BE2C (cell line): ENCODE results near the gene SLC6A7.

Experiments
- DNase-seq: peaks from one replicate; pipeline ENCODE4 v3.0.0-alpha.2; 2020
- H3K27me3 ChIP-seq: fragments of 250-450 bp; sonication (Bioruptor Pico); 2 replicates; pipeline ENCODE4 v1.5.1; 2020; ENCODE audit warnings: mild to moderate bottlenecking
- H3K36me3 ChIP-seq: fragments of 250-450 bp; sonication (Bioruptor Pico); 2 replicates; pipeline ENCODE4 v1.5.1; 2020; ENCODE audit warnings: mild to moderate bottlenecking
- H3K4me1 ChIP-seq: fragments of 250-450 bp; sonication (Bioruptor Pico); 2 replicates; pipeline ENCODE4 v1.5.1; 2020
- H3K4me3 ChIP-seq: 2 replicates; pipeline ENCODE4 v1.5.1; 2011; ENCODE audit warnings: low read depth, low read length
- H3K9me3 ChIP-seq: fragments of 250-450 bp; sonication (Bioruptor Pico); 2 replicates; pipeline ENCODE4 v1.5.1; 2020
- TF ChIP-seq, protein P1 (sequence below): IDR thresholded peaks from 2 replicates; pipeline ENCODE4 v1.5.1; 2012; ENCODE audit warnings: mild to moderate bottlenecking, low read depth, low read length

Gene SLC6A7

DNA sequence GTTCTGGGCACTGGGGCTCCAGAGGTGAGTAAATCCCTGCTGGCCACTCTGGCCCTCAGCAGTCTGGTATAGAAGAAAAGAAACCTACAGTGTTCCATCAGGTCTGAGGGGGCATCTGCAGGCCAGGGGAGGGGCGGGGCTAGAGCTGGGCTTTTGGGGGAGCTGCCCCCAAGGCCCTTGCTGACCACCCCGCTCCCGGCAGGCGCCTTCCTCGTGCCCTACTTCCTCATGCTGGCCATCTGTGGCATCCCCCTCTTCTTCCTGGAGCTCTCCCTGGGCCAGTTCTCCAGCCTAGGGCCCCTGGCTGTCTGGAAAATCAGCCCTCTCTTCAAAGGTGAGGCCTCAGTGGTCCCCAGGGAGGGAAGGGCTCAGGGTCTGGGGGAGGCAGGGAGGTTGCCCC lies 6.7 kb downstream of the SLC6A7 start:
- no peaks in the 10 kb centered on the region for H3K9me3 ChIP-seq
- no peaks in the 10 kb centered on the region for H3K27me3 ChIP-seq
- TF ChIP-seq, protein P1, sequence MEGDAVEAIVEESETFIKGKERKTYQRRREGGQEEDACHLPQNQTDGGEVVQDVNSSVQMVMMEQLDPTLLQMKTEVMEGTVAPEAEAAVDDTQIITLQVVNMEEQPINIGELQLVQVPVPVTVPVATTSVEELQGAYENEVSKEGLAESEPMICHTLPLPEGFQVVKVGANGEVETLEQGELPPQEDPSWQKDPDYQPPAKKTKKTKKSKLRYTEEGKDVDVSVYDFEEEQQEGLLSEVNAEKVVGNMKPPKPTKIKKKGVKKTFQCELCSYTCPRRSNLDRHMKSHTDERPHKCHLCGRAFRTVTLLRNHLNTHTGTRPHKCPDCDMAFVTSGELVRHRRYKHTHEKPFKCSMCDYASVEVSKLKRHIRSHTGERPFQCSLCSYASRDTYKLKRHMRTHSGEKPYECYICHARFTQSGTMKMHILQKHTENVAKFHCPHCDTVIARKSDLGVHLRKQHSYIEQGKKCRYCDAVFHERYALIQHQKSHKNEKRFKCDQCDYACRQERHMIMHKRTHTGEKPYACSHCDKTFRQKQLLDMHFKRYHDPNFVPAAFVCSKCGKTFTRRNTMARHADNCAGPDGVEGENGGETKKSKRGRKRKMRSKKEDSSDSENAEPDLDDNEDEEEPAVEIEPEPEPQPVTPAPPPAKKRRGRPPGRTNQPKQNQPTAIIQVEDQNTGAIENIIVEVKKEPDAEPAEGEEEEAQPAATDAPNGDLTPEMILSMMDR: no peak
- H3K4me1 ChIP-seq: no peaks in the 10 kb centered on the region
- H3K4me3 ChIP-seq: no peak overlapping the region
- DNase-seq: no peak
- H3K36me3 ChIP-seq: no peaks in the 10 kb centered on the region

DNA sequence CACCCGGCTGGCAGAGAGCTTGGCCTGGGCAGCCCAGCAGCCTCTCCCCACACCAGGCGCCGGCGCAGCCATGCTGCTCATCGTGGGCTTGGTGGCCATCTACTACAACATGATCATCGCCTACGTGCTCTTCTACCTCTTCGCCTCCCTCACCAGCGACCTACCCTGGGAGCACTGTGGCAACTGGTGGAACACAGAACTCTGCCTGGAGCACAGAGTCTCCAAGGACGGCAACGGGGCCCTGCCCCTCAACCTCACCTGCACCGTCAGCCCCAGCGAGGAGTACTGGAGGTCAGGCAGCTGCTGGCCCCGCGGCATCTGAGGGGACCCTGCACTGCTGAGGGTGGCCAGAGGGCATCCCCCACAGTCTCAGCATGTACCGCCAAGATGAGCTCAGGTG lies 7.1 kb downstream of the SLC6A7 start:
- H3K4me1 ChIP-seq: no peaks in the 10 kb centered on the region
- TF ChIP-seq, protein P1: no peak
- DNase-seq: no peak
- no peaks in the 10 kb centered on the region for H3K27me3 ChIP-seq
- no peak overlapping the region for H3K4me3 ChIP-seq
- H3K9me3 ChIP-seq: no peaks in the 10 kb centered on the region
- H3K36me3 ChIP-seq: no peaks in the 10 kb centered on the region

DNA sequence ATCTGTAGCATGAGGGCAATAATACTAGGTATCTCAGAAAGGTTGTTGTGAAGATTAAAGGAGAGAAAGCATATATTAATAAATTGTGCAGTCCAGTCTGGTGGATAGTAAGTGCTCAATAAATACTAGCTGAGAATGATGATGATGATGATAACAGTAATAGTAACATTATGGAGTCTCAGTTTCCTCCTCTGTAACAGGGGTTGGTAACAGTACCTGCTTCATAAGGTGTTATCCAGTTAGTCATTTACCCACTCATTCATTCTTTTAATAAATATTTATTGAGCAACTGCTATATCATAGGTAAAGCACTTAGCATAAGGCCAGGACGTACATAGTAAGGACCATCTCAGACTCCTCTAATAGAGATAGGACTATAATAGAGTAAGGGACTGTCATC lies 7.6 kb downstream of the SLC6A7 start:
- Histone ChIP-seq H3K9me3 (no peaks in the 10 kb centered on the region), H3K27me3 (no peaks in the 10 kb centered on the region), H3K4me1 (no peaks in the 10 kb centered on the region), H3K4me3 (no peak overlapping the region), H3K36me3 (no peaks in the 10 kb centered on the region)
- DNase-seq: no peak
- TF ChIP-seq, protein P1: no peak

DNA sequence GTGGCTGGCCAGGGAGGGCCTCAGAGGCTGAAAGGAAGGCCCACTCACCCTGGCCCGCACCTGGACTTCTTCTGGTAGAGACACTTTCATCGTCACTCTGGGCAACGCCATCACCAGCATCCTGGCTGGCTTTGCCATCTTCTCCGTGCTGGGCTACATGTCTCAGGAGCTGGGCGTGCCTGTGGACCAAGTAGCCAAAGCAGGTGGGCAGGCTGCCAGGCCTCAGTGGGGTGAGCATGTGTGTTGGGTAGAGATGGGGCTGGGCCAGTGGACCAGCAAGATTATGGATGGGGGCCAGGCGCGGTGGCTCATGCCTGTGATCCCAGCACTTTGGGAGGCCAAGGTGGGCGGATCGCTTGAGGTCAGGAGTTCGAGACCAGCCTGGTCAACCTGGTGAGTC lies 12.6 kb downstream of the SLC6A7 start:
- H3K27me3 ChIP-seq: no peaks in the 10 kb centered on the region
- H3K9me3 ChIP-seq: no peaks in the 10 kb centered on the region
- no peaks in the 10 kb centered on the region for H3K4me1 ChIP-seq
- no peak for DNase-seq
- H3K4me3 ChIP-seq: no peak overlapping the region
- TF ChIP-seq, protein P1: no peak
- H3K36me3 ChIP-seq: no peaks in the 10 kb centered on the region

DNA sequence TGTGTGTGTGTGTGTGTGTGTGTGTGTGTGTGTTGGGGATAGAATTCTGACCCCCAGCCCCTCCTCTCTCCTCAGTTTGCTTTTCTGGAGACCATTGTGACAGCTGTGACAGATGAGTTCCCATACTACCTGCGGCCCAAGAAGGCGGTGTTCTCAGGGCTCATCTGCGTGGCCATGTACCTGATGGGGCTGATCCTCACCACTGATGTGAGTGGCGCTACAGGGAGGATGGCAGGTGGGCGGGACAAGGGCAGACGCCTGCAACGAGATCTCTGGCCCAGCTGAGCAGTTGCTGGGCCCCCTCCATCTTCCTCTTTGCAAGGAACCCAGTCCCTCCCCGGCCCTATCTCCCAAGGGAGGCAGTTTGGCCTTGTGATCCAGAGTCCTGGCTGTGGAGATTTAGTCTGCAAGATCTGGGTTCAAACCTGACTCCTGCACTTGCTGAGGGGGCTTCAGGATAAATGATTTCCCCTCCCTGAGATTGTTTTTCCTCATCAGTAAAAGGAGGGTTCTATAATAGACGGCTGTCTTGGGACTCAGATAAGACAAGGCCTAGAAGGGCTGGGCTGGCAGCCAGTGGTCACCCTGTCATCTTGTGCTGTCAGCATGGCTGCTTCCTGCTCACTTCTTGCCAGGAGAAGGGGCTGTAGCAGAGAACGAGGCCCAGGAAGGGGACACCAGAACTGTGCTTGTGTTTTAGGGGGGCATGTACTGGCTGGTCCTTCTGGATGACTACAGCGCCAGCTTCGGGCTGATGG lies 14.1 kb downstream of the SLC6A7 start:
- Histone ChIP-seq H3K36me3 (no peaks in the 10 kb centered on the region), H3K27me3 (no peaks in the 10 kb centered on the region), H3K4me3 (no peak overlapping the region), H3K4me1 (no peaks in the 10 kb centered on the region), H3K9me3 (no peaks in the 10 kb centered on the region)
- TF ChIP-seq, protein P1: no peak
- DNase-seq: no peak

DNA sequence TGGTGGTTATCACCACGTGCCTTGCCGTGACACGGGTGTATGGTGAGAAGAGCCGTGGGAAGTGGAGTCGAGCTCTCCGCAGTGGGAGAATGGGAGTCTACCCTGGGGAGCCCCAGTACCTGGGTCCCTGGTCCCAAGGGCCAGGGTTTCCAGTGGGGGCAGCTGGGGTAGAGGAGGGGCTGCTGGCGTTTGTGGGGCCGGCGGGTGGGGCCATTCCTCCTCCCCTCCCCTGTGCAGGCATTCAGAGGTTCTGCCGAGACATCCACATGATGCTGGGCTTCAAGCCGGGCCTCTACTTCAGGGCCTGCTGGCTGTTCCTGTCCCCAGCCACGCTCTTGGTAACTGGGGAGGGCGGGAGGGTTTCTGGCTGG lies 14.7 kb downstream of the SLC6A7 start:
- no peaks in the 10 kb centered on the region for H3K27me3 ChIP-seq
- no peak overlapping the region for H3K4me3 ChIP-seq
- no peaks in the 10 kb centered on the region for H3K9me3 ChIP-seq
- no peaks in the 10 kb centered on the region for H3K36me3 ChIP-seq
- DNase-seq: no peak
- no peaks in the 10 kb centered on the region for H3K4me1 ChIP-seq
- TF ChIP-seq, protein P1: no peak
